GM18873 (cell line): Measurements from ENCODE around the gene LINC00237.

Source experiments
- ATAC-seq: cut with Tn5 transposase; IDR thresholded peaks from one replicate; pipeline ENCODE4 v1.9.1; 2021; ENCODE audit warnings: mild to moderate bottlenecking, moderate library complexity, moderate number of reproducible peaks; ENCODE audit not compliant: unreplicated experiment, low FRiP score

The LINC00237 gene

GRCh38 chr20:21052241-21052640, 53.9 kb downstream of the LINC00237 start:
- no peak for ATAC-seq

- ATAC-seq, result no peak
Measured at GRCh38 chr20:21050710-21051109, 55.4 kb downstream of the LINC00237 start.

DNA sequence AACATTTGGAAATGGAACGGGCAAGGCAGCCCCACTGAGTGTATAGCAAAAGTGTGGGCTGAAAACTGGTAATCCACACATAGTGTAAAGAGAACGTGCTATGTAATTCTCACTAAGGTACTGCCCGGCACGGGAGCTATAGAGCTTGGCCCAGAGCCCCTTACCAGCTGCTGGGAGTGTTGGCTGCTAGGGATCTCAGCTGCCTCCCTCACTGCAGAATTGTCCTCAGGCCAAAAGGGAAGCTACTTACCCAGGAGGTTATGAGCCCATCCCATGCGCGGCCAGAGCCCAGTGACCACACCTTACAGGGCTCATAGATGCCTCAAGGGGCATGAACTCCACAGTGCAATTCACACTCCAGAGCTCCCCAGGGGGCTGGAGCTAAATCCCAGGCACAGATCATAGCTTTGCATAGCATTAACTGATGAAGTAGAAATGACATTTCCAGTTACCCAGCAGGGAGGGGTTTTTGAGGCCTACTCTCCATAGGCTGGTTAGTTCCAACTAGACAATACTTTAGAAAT, 56.8 kb downstream of the LINC00237 start:
- no peak for ATAC-seq

DNA sequence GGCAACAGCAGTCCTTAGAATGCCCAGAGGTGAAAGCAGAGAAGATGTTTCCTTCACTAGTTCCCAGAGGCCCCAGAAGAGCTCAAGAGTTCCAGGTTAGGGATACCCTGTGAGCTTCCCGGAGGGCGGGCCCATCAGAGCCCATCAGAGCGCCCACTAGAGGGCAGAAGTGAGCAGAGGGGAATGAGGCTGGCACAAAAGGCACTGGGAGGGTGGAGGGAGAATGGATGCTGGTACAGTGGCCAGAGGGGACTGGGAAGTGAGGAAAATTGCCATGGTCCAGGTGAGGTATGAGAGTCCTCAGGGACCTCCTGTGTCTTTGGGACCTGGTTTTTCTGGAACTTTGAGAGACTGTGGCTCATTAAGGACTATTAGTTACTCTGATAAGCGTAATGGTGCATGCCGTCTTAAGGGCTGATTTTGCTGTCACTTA, 57.3 kb downstream of the LINC00237 start:
- ATAC-seq, result no peak

DNA sequence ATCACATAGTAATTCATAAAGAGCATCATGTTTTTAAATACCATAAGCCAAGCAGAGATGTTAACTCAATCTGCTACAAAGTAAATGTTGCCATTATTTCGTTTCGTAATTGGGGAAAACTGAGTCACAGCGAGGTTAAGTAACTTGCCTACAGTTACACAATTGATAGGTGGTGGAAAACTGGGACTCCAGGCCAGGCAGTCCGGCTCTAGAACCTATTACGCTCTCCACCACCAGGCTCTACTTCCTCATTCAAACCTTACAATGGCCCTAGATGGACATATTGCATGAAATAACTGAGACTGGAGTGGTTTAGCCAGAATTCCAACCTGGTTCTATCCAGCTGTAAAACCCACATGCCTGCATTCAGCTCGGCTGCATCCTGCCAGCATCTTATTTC, 58.2 kb downstream of the LINC00237 start:
- no peak for ATAC-seq

DNA sequence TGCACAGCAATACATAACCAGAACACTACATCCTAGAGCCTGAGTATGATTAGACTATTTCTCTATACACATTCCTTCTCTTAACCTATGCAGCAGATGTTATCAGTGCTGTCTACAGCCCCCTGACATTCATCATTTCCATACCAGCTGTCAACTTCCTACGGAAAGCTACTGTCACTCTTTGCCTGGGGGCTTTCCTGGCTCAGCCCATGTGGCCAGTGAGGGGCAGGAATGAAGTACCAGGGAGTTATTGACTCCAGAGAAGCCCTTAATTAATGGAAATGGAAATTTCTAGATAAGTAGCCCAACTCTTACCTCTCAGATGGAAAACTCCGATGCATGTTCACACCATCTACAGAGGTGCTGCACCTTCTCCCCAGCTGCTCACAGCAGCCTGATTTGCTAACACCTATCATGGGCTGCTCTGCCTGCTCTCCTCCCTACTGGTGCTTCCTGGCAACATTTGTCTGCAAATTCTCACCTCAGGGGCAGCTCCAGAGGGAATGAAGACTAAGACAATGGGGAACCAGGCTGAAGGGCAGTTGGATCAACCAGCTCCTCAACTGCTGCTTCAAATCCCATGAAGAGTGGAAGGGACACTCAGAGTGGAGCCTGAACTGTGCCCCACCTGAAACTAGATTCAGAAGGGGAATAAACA, 59.6 kb downstream of the LINC00237 start:
- ATAC-seq, result no peak
